ENCODE results near the gene UPK1A. TPM values are rescaled to one million over a fixed set of nuclear protein-coding genes. Genes with fewer than 3 reads are reported as not detected.
"Not testable (repeated sequence)": the region's sequence is repeated elsewhere in the genome, so short reads cannot be mapped to it uniquely, and the experiment has no call there.

Gene UPK1A
- total RNA-seq, 4 donors from 2014 or later = not detected

- Histone ChIP-seq H3K27me3 (peaks cover 10% of the 10 kb centered on the region), H3K4me3 (no peak overlapping the region), H3K9me3 (no peaks in the 10 kb centered on the region), H3K27ac (no peak overlapping the region), H3K36me3 (no peaks in the 10 kb centered on the region), H3K4me1 (no peaks in the 10 kb centered on the region)
- 60% methylated on average over 2 of the region's 4 CpGs; no CpG with 5 or more reads in 1 of the 2 donors for WGBS, 2 donors (ENCODE audit: low coverage in 1 of 2)
- no peak for ATAC-seq
- TF ChIP-seq EP300 (IDR thresholded peaks at IDR 0.05) (no peak), POLR2AphosphoS5 (IDR thresholded peaks at IDR 0.05) (no peak), POLR2A (IDR thresholded peaks at IDR 0.05) (no peak), CTCF (IDR thresholded peaks at IDR 0.05) (no peak)
Measured at GRCh38 chr19:35689836-35690235, 23.5 kb downstream of the UPK1A start.

GRCh38 chr19:35691106-35691505 lies 24.8 kb downstream of the UPK1A start:
- H3K9me3 ChIP-seq, ATAC-seq, H3K36me3 ChIP-seq, H3K27ac ChIP-seq, H3K27me3 ChIP-seq, H3K4me3 ChIP-seq, H3K4me1 ChIP-seq: not testable (repeated sequence)
- WGBS, 2 donors (ENCODE audit: low coverage in 1 of 2) = 85% methylated on average over 8 of the region's 37 CpGs; no CpG with 5 or more reads in 1 of the 2 donors

GRCh38 chr19:35692010-35692409 lies 25.7 kb downstream of the UPK1A start:
- Histone ChIP-seq H3K27me3 (peaks cover 10% of the 10 kb centered on the region), H3K9me3 (no peaks in the 10 kb centered on the region), H3K27ac (no peak overlapping the region), H3K36me3 (no peaks in the 10 kb centered on the region), H3K4me3 (no peak overlapping the region), H3K4me1 (no peaks in the 10 kb centered on the region)
- 68 to 71% methylated on average over 3 to 4 of the region's 11 CpGs for WGBS, 2 donors (ENCODE audit: low coverage in 1 of 2)
- ATAC-seq = no peak
- TF ChIP-seq CTCF (IDR thresholded peaks at IDR 0.05) (no peak), POLR2A (IDR thresholded peaks at IDR 0.05) (no peak), EP300 (IDR thresholded peaks at IDR 0.05) (no peak), POLR2AphosphoS5 (IDR thresholded peaks at IDR 0.05) (no peak)

- Histone ChIP-seq H3K36me3 (no peaks in the 10 kb centered on the region), H3K4me1 (no peaks in the 10 kb centered on the region), H3K27ac (no peak overlapping the region), H3K9me3 (no peaks in the 10 kb centered on the region), H3K27me3 (peaks cover 6% of the 10 kb centered on the region), H3K4me3 (no peak overlapping the region)
- WGBS, 2 donors (ENCODE audit: low coverage in 1 of 2) = 0 to 5% methylated on average over 2 to 8 of the region's 8 CpGs
- no peak for ATAC-seq
- no peak for TF ChIP-seq POLR2A (IDR thresholded peaks at IDR 0.05)
- no peak for TF ChIP-seq POLR2AphosphoS5 (IDR thresholded peaks at IDR 0.05)
- TF ChIP-seq CTCF (IDR thresholded peaks at IDR 0.05) = no peak
- TF ChIP-seq EP300 (IDR thresholded peaks at IDR 0.05) = no peak
Measured at GRCh38 chr19:35693422-35693821, 27.1 kb downstream of the UPK1A start.

- Histone ChIP-seq H3K36me3 (no peaks in the 10 kb centered on the region), H3K27ac (no peak overlapping the region), H3K9me3 (no peaks in the 10 kb centered on the region), H3K4me3 (no peak overlapping the region), H3K27me3 (no peaks in the 10 kb centered on the region), H3K4me1 (no peaks in the 10 kb centered on the region)
- ATAC-seq = peak; percentile 99
- WGBS, 2 donors (ENCODE audit: low coverage in 1 of 2) = 14 to 25% methylated on average over 4 to 7 of the region's 8 CpGs
- TF ChIP-seq POLR2A (IDR thresholded peaks at IDR 0.05) = no peak
- peak in 3 of 4 experiments; percentile 93 to 96 (median 94) for TF ChIP-seq CTCF (IDR thresholded peaks at IDR 0.05)
Measured at GRCh38 chr19:35693835-35694599, 27.7 kb downstream of the UPK1A start.
